HEK293 (cell line): Measurements from ENCODE around the gene NSFL1C.

ENCODE experiments used
- CTCF ChIA-PET: fragments of 350-600 bp; formaldehyde crosslinking; extraction: SDS; loops from one replicate; lab custom pipeline; 2021; ENCODE audit warnings: antibody characterized with exemption; lab: Yijun Ruan, JAX
- POLR2A ChIA-PET: fragments of 300-600 bp; formaldehyde crosslinking; extraction: SDS; loops from one replicate; lab custom pipeline; 2020; ENCODE audit warnings: antibody characterized with exemption, inconsistent platforms; lab: Yijun Ruan, JAX
- H3K27ac ChIP-seq: fragments of 200-500 bp; sonication (Bioruptor generic); 2 replicates; pipeline ENCODE4 v1.5.1; 2014; ENCODE audit warnings: low read depth, low read length, control low read depth, inconsistent platforms; ENCODE audit errors: extremely low read depth
- H3K36me3 ChIP-seq, 2 experiments: fragments of 200-500 bp in 1 of 2; sonication (Bioruptor generic) in 1 of 2; 1 replicate in 1 of 2; 2 replicates in 1 of 2; pipeline ENCODE4 v1.5.1; 2014 to 2017; ENCODE audit warnings: inconsistent platforms in 2 of 2, low read length in 2 of 2; ENCODE audit not compliant: control insufficient read depth in 2 of 2, insufficient read depth in 1 of 2
- H3K4me1 ChIP-seq: fragments of 200-500 bp; sonication (Bioruptor generic); 2 replicates; pipeline ENCODE4 v1.5.1; 2014; ENCODE audit warnings: mild to moderate bottlenecking, low read length, inconsistent platforms; ENCODE audit not compliant: control insufficient read depth, insufficient read depth
- H3K4me3 ChIP-seq: 2 replicates; pipeline ENCODE4 v1.5.1; 2011; ENCODE audit warnings: low read depth, mild to moderate bottlenecking, control low read depth, low read length, moderate library complexity
- H3K9me3 ChIP-seq: fragments of 200-500 bp; sonication (Bioruptor generic); 2 replicates; pipeline ENCODE4 v1.5.1; 2014; ENCODE audit warnings: low read depth, low read length, inconsistent platforms; ENCODE audit not compliant: control insufficient read depth, insufficient read depth
- IKZF3 ChIP-seq: fragments of 450-650 bp; IDR thresholded peaks from 2 replicates; pipeline ENCODE4 v1.5.0; 2018; ENCODE audit warnings: missing biosample characterization, mild to moderate bottlenecking, missing genetic modification characterization, moderate library complexity
- INSM2 ChIP-seq: fragments of 450-650 bp; formaldehyde crosslinking; IDR thresholded peaks from 2 replicates; pipeline ENCODE4 v1.5.1; 2016; ENCODE audit warnings: missing biosample characterization, missing genetic modification characterization
- SP2 ChIP-seq: fragments of 450-650 bp; formaldehyde crosslinking; IDR thresholded peaks from 2 replicates; pipeline ENCODE4 v1.5.1; 2016; ENCODE audit warnings: missing biosample characterization, missing genetic modification characterization
- ZBTB1 ChIP-seq: fragments of 450-650 bp; formaldehyde crosslinking; IDR thresholded peaks from 2 replicates; pipeline ENCODE4 v1.5.1; 2016; ENCODE audit warnings: missing biosample characterization, missing genetic modification characterization
- ZBTB48 ChIP-seq: fragments of 450-650 bp; formaldehyde crosslinking; IDR thresholded peaks from 2 replicates; pipeline ENCODE4 v1.5.1; 2016; ENCODE audit warnings: missing biosample characterization, missing genetic modification characterization
- ZBTB49 ChIP-seq: fragments of 450-650 bp; formaldehyde crosslinking; IDR thresholded peaks from 2 replicates; pipeline ENCODE4 v1.5.1; 2016; ENCODE audit warnings: missing biosample characterization, missing genetic modification characterization, low read depth
- ZFHX2 ChIP-seq: fragments of 450-650 bp; formaldehyde crosslinking; conservative IDR thresholded peaks from 2 replicates; pipeline ENCODE4 v1.5.1; 2016; ENCODE audit warnings: missing biosample characterization, missing genetic modification characterization
- ZNF10 ChIP-seq: fragments of 450-650 bp; formaldehyde crosslinking; IDR thresholded peaks from 2 replicates; pipeline ENCODE4 v1.5.1; 2017; ENCODE audit warnings: missing biosample characterization, missing genetic modification characterization
- ZNF112 ChIP-seq: fragments of 450-650 bp; formaldehyde crosslinking; IDR thresholded peaks from 2 replicates; pipeline ENCODE4 v1.5.0; 2017; ENCODE audit warnings: missing biosample characterization, missing genetic modification characterization
- ZNF223 ChIP-seq: fragments of 450-650 bp; formaldehyde crosslinking; IDR thresholded peaks from 2 replicates; pipeline ENCODE4 v1.5.1; 2016; ENCODE audit warnings: missing biosample characterization, missing genetic modification characterization
- ZNF292 ChIP-seq: fragments of 450-650 bp; formaldehyde crosslinking; IDR thresholded peaks from 2 replicates; pipeline ENCODE4 v1.5.1; 2016; ENCODE audit warnings: low read depth, missing biosample characterization, missing genetic modification characterization, borderline replicate concordance
- ZNF311 ChIP-seq: fragments of 450-650 bp; formaldehyde crosslinking; IDR thresholded peaks from 2 replicates; pipeline ENCODE4 v1.5.1; 2017; ENCODE audit warnings: missing biosample characterization, missing genetic modification characterization, borderline replicate concordance
- ZNF324 ChIP-seq: fragments of 450-650 bp; formaldehyde crosslinking; IDR thresholded peaks from 2 replicates; pipeline ENCODE4 v1.5.1; 2016; ENCODE audit warnings: missing biosample characterization, missing genetic modification characterization
- ZNF341 ChIP-seq: fragments of 450-650 bp; formaldehyde crosslinking; IDR thresholded peaks from 2 replicates; pipeline ENCODE4; 2016; ENCODE audit warnings: low read depth, missing biosample characterization, missing genetic modification characterization
- ZNF404 ChIP-seq: fragments of 450-650 bp; formaldehyde crosslinking; IDR thresholded peaks from 2 replicates; pipeline ENCODE4 v1.5.1; 2017; ENCODE audit warnings: missing biosample characterization, missing genetic modification characterization
- ZNF423 ChIP-seq: fragments of 450-650 bp; formaldehyde crosslinking; IDR thresholded peaks from 2 replicates; pipeline ENCODE4 v1.5.1; 2016; ENCODE audit warnings: missing biosample characterization, missing genetic modification characterization
- ZNF449 ChIP-seq: fragments of 450-650 bp; formaldehyde crosslinking; IDR thresholded peaks from 2 replicates; pipeline ENCODE4 v1.5.1; 2017; ENCODE audit warnings: missing biosample characterization, mild to moderate bottlenecking, missing genetic modification characterization, moderate library complexity
- ZNF510 ChIP-seq: fragments of 450-650 bp; formaldehyde crosslinking; IDR thresholded peaks from 2 replicates; pipeline ENCODE4 v1.5.1; 2018; ENCODE audit warnings: mild to moderate bottlenecking, missing genetic modification characterization, missing biosample characterization; ENCODE audit not compliant: insufficient replicate concordance
- ZNF571 ChIP-seq: fragments of 450-650 bp; formaldehyde crosslinking; IDR thresholded peaks from 2 replicates; pipeline ENCODE4 v1.5.0; 2017; ENCODE audit warnings: missing biosample characterization, missing genetic modification characterization
- ZNF600 ChIP-seq: fragments of 450-650 bp; formaldehyde crosslinking; IDR thresholded peaks from 2 replicates; pipeline ENCODE4 v1.5.1; 2016; ENCODE audit warnings: missing biosample characterization, missing genetic modification characterization
- ZNF610 ChIP-seq: fragments of 450-650 bp; formaldehyde crosslinking; IDR thresholded peaks from 2 replicates; pipeline ENCODE4 v1.5.1; 2016; ENCODE audit warnings: missing biosample characterization, missing genetic modification characterization, borderline replicate concordance
- ZNF623 ChIP-seq: fragments of 450-650 bp; formaldehyde crosslinking; IDR thresholded peaks from 2 replicates; pipeline ENCODE4 v1.5.1; 2016; ENCODE audit warnings: missing biosample characterization, missing genetic modification characterization
- ZNF660 ChIP-seq: fragments of 450-650 bp; IDR thresholded peaks from 2 replicates; pipeline ENCODE4 v1.5.1; 2018; ENCODE audit warnings: missing biosample characterization, mild to moderate bottlenecking, missing genetic modification characterization
- ZNF677 ChIP-seq: fragments of 450-650 bp; IDR thresholded peaks from 2 replicates; pipeline ENCODE4 v1.5.0; 2018; ENCODE audit warnings: missing biosample characterization, mild to moderate bottlenecking, missing genetic modification characterization, moderate library complexity
- ZNF792 ChIP-seq: fragments of 450-650 bp; formaldehyde crosslinking; IDR thresholded peaks from 2 replicates; pipeline ENCODE4 v1.5.1; 2016; ENCODE audit warnings: missing biosample characterization, missing genetic modification characterization

The NSFL1C gene

GRCh38 chr20:1462834-1463233, 3.8 kb downstream of the NSFL1C start:
- CTCF ChIA-PET, result no interaction called here

GRCh38 chr20:1462001-1462400, 4.6 kb downstream of the NSFL1C start:
- POLR2A ChIA-PET, result no interaction called here
- no peak overlapping the region for H3K27ac ChIP-seq
- CTCF ChIA-PET, result no interaction called here
- H3K4me3 ChIP-seq, result no peak overlapping the region
- H3K36me3 ChIP-seq, result peaks cover 37 to 81% of the 10 kb centered on the region in 2 experiments
- H3K9me3 ChIP-seq, result no peaks in the 10 kb centered on the region
- TF ChIP-seq ZNF600 (tag by site-specific recombination) (no peak), ZBTB49 (tag by site-specific recombination) (no peak), ZNF449 (tag by site-specific recombination) (no peak), ZNF423 (tag by site-specific recombination) (no peak), ZNF660 (tag by site-specific recombination) (no peak), ZNF404 (no peak), IKZF3 (tag by site-specific recombination) (no peak), ZNF510 (tag by site-specific recombination) (no peak), ZNF324 (no peak), ZFHX2 (tag by site-specific recombination) (no peak), ZNF623 (tag by site-specific recombination) (no peak), ZNF571 (tag by site-specific recombination) (no peak), ZBTB48 (no peak), ZNF292 (tag by site-specific recombination) (no peak), ZNF10 (tag by site-specific recombination) (no peak), ZNF610 (no peak), ZNF223 (tag by site-specific recombination) (no peak), ZNF311 (no peak)
- H3K4me1 ChIP-seq, result peaks cover under 1% of the 10 kb centered on the region; the same call in 1 of the 2 replicates

More at GRCh38 chr20:1462834-1463233, 3.8 kb downstream of the NSFL1C start:
- peaks cover 31 to 74% of the 10 kb centered on the region in 2 experiments for H3K36me3 ChIP-seq
- peaks cover 3% of the 10 kb centered on the region; the same call in 1 of the 2 replicates for H3K4me1 ChIP-seq
- POLR2A ChIA-PET, result no interaction called here
- TF ChIP-seq ZNF112 (no peak), SP2 (tag by site-specific recombination) (no peak)
- no peaks in the 10 kb centered on the region for H3K9me3 ChIP-seq
- H3K4me3 ChIP-seq, result no peak overlapping the region
- no peak overlapping the region for H3K27ac ChIP-seq

GRCh38 chr20:1460275-1460674, 6.4 kb downstream of the NSFL1C start:
- Histone ChIP-seq H3K9me3 (no peaks in the 10 kb centered on the region), H3K27ac (no peak overlapping the region), H3K4me1 (no peaks in the 10 kb centered on the region), H3K36me3 (peaks cover 42 to 94% of the 10 kb centered on the region in 2 experiments), H3K4me3 (no peak overlapping the region)
- CTCF ChIA-PET, result interaction anchor here (0.6 to 1.1 kb wide), 2 partner anchors 43 to 298 kb away, joined by 4 to 5 read pairs; no protein-coding TSS in a partner anchor
- POLR2A ChIA-PET, result no interaction called here
- TF ChIP-seq INSM2, result no peak
- no peak for TF ChIP-seq ZBTB1 (tag by site-specific recombination)
- no peak for TF ChIP-seq ZNF341
- TF ChIP-seq ZNF677, result no peak
- no peak for TF ChIP-seq ZNF792
